ENCODE results near the gene ATG2B.
A peak's percentile ranks its signal among the peaks of the same experiment; 100 is the strongest.

ATG2B gene

GRCh38 chr14:96318836-96319235 lies 44.3 kb downstream of the ATG2B start:
- no peak for DNase-seq (ENCODE audit: insufficient read length, low spot score)
- FAIRE-seq: peak; percentile 44

- no peak for FAIRE-seq
- no peak for DNase-seq (ENCODE audit: insufficient read length, low spot score)
These were observed 47.1 kb downstream of the ATG2B start for GRCh38 chr14:96316087-96316486.

- FAIRE-seq: no peak
- DNase-seq (ENCODE audit: insufficient read length, low spot score): no peak
These were observed 52.2 kb downstream of the ATG2B start for GRCh38 chr14:96310906-96311305.

GRCh38 chr14:96309896-96310330 lies 53.2 kb downstream of the ATG2B start:
- DNase-seq (ENCODE audit: insufficient read length, low spot score) (no peak), FAIRE-seq (no peak)

- no peak for FAIRE-seq
- no peak for DNase-seq (ENCODE audit: insufficient read length, low spot score)
These were observed 53.8 kb downstream of the ATG2B start for GRCh38 chr14:96309133-96309895.

GRCh38 chr14:96307434-96307833 lies 55.7 kb downstream of the ATG2B start:
- DNase-seq (ENCODE audit: insufficient read length, low spot score) (peak; percentile 3), FAIRE-seq (no peak)

GRCh38 chr14:96304956-96305355 lies 58.2 kb downstream of the ATG2B start:
- FAIRE-seq (no peak), DNase-seq (ENCODE audit: insufficient read length, low spot score) (no peak)

- no peak for FAIRE-seq
- no peak for DNase-seq (ENCODE audit: insufficient read length, low spot score)
These were observed 59.2 kb downstream of the ATG2B start for GRCh38 chr14:96303981-96304380.

- DNase-seq (ENCODE audit: insufficient read length, low spot score) (no peak), FAIRE-seq (no peak)
These were observed 63.7 kb downstream of the ATG2B start for GRCh38 chr14:96299441-96299840.

GRCh38 chr14:96297997-96298515 lies 65.1 kb downstream of the ATG2B start:
- no peak for FAIRE-seq
- no peak for DNase-seq (ENCODE audit: insufficient read length, low spot score)

GRCh38 chr14:96297000-96297399 lies 66.1 kb downstream of the ATG2B start:
- FAIRE-seq (no peak), DNase-seq (ENCODE audit: insufficient read length, low spot score) (no peak)

GRCh38 chr14:96294246-96294645 lies 68.9 kb downstream of the ATG2B start:
- DNase-seq (ENCODE audit: insufficient read length, low spot score) (no peak), FAIRE-seq (no peak)

- FAIRE-seq: no peak
- no peak for DNase-seq (ENCODE audit: insufficient read length, low spot score)
These were observed 75.3 kb downstream of the ATG2B start for GRCh38 chr14:96287856-96288255.

- FAIRE-seq (no peak), DNase-seq (ENCODE audit: insufficient read length, low spot score) (no peak)
These were observed 76.9 kb downstream of the ATG2B start for GRCh38 chr14:96286251-96286650.

GRCh38 chr14:96285667-96286066 lies 77.5 kb downstream of the ATG2B start:
- FAIRE-seq: no peak
- no peak for DNase-seq (ENCODE audit: insufficient read length, low spot score)

GRCh38 chr14:96284430-96284829 lies 78.7 kb downstream of the ATG2B start:
- FAIRE-seq (no peak), DNase-seq (ENCODE audit: insufficient read length, low spot score) (no peak)

GRCh38 chr14:96284008-96284407 lies 79.1 kb downstream of the ATG2B start:
- DNase-seq (ENCODE audit: insufficient read length, low spot score) (no peak), FAIRE-seq (no peak)

GRCh38 chr14:96281486-96281885 lies 81.7 kb downstream of the ATG2B start:
- DNase-seq (ENCODE audit: insufficient read length, low spot score): no peak
- no peak for FAIRE-seq

- DNase-seq (ENCODE audit: insufficient read length, low spot score): no peak
- FAIRE-seq: no peak
These were observed 83.0 kb downstream of the ATG2B start for GRCh38 chr14:96280104-96280503.

- DNase-seq (ENCODE audit: insufficient read length, low spot score): no peak
- no peak for FAIRE-seq
These were observed 83.6 kb downstream of the ATG2B start for GRCh38 chr14:96279564-96279963.

GRCh38 chr14:96277890-96278289 lies 85.3 kb downstream of the ATG2B start:
- DNase-seq (ENCODE audit: insufficient read length, low spot score) (no peak), FAIRE-seq (peak; percentile 60)

Data from HTR-8/SVneo (cell line).